GM18867 (cell line): ENCODE measurements around the gene WDFY1.

Source experiments
- ATAC-seq: cut with Tn5 transposase; IDR thresholded peaks from one replicate; pipeline ENCODE4 v1.9.1; 2021; ENCODE audit warnings: mild to moderate bottlenecking, moderate library complexity; ENCODE audit not compliant: unreplicated experiment

The WDFY1 gene

DNA sequence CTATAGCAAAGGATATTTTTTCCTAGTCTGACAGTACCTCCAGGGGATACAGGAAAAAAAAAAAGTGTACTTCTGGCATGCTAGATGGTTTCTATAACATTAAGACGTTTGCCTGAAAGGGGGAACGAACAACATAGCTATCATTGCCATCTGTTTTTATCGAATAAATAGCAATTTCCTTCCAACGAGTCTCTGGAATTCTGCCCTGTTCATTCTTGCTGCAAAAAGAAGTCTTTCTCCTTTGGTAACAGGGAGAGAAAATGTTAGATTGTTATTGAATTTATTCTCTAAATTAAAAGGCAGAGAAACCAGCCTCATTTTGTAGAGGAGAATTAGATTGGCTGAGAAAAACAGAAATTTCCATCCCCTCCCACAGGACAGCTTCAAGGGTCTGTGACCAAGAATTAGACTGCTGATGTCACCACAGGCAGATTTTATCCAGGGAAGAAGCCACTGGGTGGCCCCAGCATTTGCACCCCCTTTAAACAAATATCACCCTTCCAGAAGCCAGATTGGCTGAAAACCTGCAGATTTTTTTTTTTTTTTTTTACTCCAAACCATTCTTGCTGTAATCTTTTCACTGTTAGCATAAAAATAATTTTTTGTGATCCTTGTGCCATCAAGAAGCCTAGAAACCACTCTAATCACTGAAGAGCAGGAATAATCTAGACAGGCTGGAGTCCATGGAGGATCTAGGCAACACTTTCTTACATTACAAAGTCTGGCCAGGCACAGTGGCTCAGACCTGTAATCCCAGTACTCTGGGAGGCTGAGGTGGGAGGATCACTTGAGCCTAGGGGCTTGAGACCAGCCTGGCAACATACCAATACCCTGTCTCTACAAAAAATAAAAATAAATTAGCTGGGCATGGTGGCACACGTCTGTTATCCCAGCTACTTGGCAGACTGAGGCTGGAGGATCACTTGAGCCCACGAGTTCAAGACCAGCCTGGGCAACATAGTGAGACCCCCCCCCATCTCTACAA lies 12.0 kb downstream of the WDFY1 start:
- no peak for ATAC-seq

DNA sequence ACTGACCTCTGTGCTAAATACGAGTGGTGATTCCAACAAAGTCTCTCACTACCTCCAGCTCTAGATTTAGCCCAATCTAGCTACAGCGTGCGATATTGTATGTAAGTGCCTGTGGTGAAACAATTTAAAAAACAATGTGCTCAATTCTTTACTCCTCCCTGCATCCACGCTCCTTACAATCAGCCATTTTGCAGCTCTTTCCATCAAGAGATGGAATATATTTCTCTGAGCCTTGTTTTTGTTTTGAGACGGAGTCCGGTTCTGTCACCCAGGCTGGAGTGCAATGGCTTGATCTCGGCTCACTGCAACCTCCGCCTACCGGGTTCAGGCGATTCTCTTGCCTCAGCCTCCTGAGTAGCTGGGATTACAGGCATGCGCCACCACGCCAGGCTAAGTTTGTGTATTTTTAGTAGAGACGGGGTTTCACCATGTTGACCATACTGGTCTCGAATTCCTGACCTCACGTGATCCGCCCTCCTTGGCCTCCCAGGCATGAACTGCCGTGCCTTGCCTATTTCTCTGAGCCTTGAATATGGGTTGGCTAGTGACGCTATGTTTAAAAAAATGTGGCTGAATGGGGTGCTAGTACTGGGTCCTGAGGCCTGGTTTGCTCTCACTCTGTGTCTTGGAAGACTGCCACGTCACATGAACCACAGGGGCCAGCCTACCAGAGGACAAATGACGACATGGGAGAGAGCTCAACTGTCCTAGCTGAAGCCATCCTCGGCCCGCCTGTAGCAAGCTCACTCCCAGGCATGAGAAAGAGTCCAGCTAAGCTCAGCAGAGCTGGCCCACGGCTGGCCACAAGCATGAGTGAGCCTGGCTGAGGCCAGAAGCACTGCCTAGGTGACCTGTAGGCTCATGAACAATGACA lies 14.8 kb downstream of the WDFY1 start:
- no peak for ATAC-seq

DNA sequence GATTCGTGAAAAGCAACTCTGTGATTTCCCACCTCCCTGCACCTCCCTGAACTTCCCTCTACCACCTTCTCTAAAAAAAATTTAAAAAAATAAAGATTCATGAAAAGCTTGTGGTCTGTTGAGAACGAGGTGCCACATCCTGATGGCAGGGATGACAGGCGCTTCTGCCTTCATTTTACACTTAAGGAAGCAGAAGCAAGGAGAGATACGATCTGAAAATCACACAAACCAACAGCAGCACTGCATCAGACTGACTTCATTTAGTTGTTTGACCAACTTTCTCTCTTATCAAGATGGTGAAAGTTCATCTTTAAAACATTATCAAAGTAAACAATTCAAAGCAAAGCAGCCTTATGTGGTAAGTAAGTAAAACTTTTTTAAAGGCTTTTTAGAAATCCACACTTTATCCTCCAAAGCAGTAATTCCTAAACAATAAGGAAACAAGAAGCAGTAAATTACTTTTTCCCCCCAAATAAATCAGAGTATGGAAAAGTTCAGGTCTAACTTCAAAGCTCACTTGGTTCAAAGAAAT lies 15.5 kb downstream of the WDFY1 start:
- no peak for ATAC-seq

DNA sequence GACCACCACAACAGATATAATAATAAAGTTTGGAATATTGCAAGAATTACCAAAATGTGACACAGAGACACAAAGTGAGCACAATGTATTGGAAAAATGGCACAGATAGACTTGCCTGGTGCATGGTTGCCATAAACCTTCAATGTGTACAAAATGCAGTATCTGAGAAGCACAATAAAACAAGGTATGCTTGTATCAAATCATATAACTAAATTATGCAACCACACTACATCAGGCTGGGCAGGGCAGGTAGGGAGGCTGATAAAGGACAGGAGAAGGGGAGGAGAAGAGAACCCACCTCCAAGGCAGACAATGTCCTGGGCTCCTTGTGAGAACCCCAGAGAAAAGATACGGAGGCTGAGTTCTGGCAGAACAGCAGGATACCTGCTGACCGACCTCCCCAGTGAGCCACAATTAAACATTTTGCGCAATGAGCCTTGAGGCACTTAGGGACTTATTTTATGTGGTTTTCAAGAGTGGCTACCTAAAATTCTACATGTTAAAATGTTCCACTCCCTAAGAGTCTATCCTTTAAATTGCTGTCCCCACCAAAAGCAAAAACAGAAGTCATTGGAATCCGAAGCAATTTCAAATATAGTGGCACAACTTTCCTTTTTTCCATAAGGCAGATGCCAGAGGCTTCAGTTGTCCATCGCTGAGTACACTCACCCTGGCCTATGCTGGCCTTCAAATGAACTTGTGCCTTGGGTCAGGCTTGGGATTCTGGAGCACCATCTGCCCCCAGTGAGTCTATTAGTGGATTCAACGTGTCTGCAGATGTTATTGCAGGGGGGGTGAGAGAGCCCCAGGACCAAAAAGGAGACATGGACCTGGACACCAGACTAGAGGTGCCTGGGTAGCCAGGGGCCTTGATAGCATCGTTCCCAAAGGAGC lies 16.8 kb downstream of the WDFY1 start:
- no peak for ATAC-seq

DNA sequence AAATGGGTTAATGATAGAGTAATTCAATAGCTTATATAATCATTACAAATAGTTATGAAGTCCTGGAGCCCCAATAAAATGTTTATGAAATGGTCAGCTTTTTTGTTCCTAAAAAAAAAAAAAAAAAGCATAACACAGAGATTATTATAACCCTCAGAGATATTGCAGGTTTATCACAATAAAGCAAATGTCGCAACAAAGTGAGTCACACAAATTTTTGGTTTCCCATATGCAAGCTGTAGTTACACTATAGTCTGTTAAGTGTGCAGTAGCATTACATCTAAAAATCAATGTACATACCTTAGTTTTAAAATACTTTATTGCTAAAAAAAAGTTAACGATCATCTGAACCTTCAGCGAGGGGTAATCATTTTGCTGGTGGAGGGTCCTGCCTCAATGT lies 20.0 kb downstream of the WDFY1 start:
- no peak for ATAC-seq

DNA sequence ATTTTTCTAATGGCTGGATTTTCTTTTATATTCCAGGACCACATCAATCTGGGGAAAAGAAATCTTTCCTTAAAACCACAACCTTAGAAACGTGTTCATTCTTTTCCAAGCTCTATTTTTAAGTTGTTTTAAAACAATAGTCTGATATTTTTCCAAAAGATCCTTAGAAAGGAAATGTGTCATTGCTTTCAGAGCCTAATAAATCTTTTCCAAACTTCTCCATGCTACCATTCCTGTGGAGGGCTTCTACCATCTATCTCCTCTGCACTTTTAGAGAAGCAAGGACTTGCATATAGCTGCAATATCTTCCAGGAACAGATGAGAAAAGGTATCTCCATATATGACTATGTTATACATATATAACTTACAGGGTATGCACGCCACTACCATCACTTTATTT lies 21.2 kb downstream of the WDFY1 start:
- no peak for ATAC-seq

DNA sequence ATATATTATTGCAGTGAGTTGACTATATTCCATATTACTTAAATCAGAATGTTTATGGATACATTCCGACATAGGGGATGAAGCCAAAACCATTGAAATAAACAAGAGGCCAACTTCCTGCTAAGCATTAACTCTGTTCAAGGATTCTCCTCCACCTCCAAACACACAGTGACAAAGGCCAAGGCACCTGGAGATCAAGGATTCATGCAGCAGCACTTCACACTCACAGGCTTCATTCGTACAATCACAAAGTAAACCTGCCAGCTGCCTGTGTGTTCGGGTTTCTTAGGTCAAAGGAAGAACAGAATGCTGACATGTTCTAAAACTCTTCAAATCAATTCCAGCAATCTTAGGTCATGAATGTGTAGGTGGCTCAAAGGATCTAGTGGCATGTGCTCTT lies 22.8 kb downstream of the WDFY1 start:
- ATAC-seq, result no peak

DNA sequence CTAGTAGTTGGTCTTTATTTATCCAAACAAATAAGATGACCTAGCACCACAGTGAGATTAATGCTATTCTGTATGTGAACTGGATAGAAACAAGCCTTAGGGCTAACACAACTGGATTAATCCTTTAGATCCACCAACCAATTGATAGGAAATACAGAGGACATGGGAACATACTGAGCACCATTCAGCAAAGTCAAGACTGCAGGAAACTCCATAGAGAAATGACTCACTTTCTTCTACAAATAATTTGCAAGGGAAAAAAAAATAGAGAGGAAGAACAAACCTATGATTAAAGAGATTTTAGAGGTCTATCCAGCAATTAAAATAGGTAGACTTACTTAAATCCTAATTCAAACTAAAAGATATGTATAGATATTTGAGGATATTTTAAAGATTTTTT lies 23.9 kb downstream of the WDFY1 start:
- ATAC-seq, result no peak

DNA sequence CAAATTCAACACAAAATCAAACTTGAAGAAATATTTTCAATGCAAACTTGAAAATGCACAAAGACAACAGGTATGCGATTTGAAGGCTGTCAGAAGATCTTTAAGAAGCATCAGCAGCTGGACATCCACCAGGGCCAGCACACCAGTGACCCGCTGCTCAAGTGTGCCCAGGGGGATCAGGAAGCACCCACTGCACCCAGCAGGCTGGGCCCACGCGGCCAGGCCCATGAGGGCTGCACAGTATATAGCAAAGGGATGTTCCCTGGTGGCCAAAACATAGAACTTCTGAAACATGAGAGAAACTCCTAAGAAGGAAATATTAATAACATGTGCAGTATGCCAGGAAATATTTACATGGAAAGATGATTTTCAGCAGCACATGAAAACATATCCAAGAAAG lies 25.0 kb downstream of the WDFY1 start:
- no peak for ATAC-seq

DNA sequence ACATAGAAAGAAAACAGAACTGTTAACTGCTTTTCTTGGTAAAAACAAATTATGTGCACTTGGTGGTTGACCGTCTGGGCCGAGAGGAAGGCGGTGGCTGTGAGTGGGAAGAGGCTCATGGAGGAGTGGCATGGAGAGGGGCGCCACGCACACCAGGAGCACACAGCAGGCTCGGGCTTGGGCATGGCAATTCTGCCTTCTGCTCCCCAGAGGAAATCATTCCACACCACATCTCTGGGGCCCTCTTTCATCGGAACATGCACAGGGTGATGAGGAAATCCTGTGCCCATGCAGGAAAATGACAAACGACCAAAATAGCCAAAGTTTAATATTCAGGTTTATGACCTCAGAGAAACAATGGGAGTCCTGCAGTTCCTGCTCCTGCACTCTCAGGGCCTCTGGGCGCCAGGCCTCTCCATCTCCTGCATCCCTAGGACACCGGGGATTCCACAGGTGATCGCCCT lies 26.4 kb downstream of the WDFY1 start:
- no peak for ATAC-seq

DNA sequence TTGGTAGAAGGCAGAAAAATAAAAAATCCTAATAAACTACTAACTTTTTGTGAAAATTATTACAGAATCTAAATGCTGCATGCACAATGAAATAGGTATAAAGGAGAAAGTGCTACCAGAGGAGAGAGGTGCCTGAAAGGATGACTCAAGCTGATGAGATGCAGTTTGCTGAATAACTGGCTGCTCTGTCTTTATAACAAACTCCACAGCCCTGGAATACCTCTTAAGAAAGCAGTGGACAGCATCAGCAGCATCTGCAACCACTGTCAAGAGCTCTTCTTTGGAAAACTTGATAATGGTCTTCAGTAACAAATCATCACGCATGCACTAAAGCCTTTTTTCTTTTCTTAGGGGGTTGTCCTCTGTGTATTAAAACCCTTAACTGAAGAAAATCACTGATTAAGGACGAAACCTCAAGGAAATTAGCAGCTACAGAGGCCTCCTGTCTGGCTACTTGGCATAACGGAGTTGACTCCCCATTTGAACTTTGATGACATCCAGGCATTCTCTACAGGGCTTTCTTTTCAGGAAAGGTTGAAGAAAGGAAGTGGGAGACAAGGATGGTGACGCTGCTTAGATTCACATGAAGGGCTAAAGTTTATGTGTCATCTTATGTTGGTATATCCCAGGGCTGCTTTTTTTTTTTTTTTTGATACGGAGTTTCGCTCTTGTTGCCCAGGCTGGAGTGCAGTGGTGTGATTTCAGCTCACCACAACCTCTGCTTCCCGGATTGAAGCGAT lies 28.8 kb downstream of the WDFY1 start:
- ATAC-seq, result no peak

DNA sequence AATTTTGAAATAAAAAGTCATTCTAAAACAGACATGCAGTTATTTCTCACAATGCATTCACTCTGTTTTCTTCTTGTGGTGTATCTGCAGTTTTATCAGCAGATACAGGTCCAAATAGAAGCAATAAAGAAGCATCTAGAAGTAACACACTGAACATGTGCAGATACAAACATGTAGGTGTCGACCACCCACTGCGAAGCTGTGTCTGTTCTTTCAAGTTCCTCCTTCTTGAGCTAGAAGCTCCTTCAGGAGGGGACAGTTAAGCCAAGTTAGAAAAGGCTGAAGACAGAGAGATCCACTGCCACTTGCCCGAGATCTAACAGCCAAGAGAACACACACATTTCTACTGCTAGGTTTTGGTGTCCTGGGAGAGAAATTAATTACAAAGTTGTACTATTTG lies 30.1 kb downstream of the WDFY1 start:
- ATAC-seq, result no peak

DNA sequence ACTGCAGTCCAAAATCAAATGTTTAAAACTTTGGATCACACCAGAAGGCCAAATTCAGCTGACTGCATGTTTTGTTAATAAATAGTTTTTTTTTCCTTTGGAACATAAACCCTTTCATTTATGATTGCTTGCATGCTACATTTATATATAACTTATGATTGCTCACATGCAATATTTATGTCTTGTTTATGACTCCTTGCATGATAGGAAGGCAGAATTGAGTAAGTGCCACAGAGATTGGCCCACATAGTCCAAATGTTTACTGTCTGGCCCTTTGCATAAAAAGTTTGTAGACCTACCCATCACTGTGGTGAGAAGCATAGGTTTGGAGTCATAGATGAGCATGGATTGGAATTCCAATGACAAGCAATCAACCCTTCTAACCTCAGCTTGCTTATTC lies 30.8 kb downstream of the WDFY1 start:
- no peak for ATAC-seq

DNA sequence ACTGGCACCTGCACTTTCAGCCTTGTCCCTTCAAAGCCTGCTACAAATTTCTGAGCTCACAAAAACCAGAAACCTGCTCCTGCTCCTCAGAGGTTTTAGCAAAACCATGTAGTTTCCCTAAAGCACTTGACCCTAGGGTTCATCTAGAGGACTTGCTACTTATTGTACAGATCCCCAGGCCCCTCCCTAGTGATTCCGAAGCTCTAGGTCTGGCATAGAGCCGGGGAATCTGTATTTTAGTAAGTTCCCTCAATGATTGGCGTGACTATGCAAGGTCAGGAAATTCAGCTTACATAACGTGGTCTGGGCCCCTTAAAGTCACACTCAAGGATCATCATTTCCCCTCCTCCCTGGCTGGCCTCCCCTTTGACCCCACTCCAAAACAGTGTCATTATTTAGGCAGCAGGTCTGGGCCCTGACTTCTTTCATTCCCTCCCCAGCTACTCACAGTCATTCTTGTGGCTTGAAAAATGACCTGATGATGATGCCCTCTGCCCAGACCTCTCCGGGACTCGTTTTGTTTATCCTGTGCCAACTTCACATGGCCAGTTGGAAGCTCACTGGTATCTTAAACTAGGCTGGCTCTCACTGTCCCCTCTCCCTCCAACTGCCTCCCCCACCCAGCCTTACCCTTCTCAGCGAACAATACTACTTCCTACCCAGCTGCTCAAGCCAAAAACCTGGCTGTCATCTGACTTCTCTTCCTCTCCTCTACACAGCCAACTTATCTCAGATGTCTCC lies 36.0 kb downstream of the WDFY1 start:
- no peak for ATAC-seq

DNA sequence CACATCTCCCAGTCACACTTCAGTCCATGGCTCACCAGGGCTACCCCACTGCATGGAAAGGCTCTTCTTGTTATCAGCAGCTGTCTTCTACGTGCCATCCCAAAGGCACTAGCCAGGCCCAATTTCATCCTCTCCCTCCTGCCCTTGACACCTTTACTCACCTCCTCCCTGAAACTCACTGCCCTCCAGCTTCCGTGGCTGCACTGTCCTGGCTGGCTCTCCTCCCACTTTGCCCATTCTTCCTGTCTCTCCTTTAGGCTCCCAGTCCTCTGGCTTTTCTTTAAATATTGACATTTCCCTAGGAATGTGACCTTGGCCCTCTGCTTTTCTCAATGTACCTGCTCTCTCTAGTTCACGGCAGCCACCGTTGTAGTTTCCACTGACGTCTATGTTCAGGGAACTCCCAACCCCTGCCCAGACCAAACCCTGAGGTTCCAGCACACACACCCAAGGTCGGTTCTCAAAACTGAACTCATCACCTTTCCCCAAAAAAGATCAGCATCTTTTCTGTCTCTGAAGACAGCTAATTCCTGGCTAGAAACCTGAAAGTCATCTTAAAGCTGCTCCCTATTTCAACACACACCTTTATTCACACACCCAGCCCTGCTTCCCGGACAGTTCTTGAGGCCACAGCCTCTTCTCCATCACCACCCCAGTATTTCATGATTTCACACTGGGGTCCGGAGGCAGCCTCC lies 36.7 kb downstream of the WDFY1 start:
- ATAC-seq, result no peak

DNA sequence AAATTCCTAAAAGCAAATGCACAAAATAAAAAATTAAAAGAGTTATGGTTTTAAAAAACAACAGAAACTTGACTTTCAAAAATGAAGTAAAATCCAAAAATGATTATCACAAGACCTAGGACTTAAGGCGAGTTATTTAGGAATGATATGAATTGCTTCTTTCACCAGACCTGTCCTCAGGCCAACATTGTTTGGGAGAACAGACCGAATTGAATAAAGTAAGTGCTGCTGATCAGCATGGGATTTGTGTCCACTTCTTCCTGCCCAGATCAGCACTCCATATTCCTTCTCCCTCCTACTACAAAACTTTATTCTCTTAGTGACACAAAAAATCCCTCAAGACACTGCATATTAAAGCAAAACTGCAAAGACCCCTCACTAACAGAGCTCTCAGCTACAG lies 39.1 kb downstream of the WDFY1 start:
- no peak for ATAC-seq

DNA sequence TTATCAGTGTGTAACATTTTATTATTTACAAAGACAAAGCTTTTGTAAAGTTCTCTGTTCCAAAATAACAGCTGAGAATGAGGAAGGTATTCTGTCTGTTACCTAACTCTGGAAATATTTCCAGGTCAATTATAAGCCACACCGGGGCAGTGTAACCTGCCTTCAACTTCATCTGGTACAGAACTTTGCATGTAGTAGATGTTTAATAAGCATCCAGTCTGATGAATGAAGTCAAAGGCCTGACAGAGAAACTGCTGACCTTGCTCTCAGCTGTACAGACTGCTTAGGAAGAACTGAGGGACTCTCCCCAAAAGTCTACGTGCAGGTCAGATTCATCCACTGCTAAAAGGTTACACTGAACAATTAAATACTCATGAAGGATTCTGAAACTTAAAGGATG lies 43.3 kb downstream of the WDFY1 start:
- ATAC-seq, result no peak

DNA sequence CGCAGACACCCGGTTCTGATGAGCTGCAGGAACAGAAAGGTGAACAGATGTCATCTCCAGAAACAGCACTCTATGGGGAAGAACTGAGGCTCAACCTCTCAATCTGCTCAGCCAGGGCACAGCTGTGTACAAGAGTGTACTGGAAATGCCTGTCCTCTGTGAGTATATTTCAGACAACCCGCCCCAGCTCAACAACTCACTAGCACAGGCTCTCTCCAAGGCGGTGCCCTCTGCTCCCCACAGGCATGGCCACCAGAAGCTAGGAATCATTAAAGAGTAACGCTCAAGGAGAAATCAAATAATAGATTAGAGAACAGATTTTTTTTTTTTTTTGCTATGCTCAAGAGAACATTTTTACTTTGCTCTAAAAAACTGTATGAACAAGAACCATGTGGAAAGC lies 43.8 kb downstream of the WDFY1 start:
- ATAC-seq, result no peak

DNA sequence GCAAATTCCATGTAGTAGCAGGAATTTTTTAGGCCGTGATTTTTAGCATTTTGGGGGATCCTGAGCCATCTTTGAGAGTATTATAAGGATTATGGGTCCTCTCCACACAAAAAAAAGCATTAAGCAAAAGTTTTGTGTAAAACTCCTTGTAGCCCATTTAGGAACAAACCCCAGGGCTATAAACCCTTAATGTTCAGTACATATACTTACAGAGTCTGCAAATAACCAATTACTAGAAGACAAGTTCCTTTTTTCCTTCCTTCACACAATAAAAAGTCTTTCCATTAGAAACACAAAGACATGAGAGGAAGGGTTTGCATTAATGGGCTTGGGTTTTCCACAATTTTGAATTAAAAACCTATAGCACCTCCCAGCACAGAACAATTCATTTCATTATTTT lies 44.6 kb downstream of the WDFY1 start:
- ATAC-seq, result no peak
